D341Med (cell line): ENCODE results near the gene POLR3F.
A peak's percentile ranks its signal among the peaks of the same experiment; 100 is the strongest.
"Not testable (repeated sequence)": the region's sequence is repeated elsewhere in the genome, so short reads cannot be mapped to it uniquely, and the experiment has no call there.

Source experiments
- DNase-seq: peaks from one replicate; pipeline ENCODE4 v3.0.0; 2012; ENCODE audit warnings: low spot score

The POLR3F gene

DNA sequence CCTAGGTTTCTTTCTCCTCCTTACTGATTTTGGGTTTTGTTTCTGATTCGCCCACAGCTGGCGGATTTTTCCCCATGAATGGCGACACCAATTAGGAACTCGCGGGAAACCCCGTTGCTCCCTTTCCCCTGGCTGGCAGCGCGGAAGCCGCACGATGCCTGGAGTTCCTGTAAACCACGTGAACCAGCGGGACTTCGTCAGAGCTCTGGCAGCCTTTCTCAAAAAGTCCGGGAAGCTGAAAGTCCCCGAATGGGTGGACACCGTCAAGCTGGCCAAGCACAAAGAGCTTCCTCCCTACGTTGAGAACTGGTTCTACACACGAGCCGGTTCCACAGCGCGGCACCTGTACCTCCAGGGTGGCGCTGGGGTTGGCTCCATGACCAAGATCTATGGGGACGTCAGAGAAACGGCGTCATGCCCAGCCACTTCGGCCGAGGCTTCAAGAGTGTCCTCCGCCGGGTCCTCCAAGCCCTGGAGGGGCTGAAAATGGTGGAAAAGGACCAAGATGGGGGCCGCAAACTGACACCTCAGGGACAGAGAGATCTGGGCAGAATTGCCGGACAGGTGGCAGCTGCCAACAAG lies 37.4 kb downstream of the POLR3F start:
- DNase-seq: no peak

- no peak for DNase-seq
Measured at GRCh38 chr20:18506744-18507143, 39.6 kb downstream of the POLR3F start.

- DNase-seq: peak; percentile 96
Measured at GRCh38 chr20:18507218-18508191, 40.3 kb downstream of the POLR3F start, which contains the start of gene SEC23B. Gene SEC23B, plus strand, starts transcription at chr20:18507940. Its CDS starts 2,896 bp downstream, at chr20:18510836.

DNA sequence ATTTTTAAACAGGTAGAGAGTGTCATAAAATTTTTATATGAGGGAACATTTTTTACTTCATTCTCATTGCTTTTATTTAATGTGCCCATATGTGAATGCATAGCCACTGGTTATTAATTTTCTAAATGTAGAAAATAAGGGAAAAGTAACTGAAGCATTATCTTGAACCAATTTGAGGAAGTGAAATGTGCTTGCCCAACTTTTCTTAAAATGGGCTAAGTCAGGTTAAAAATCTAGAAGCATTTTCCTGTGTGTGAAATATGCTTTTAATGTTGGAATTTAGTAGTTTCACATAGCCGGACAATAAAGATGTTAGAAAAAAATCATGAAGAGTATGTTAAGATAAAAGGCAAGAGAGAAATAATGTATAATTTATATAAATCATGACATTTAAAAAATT lies 44.4 kb downstream of the POLR3F start:
- no peak for DNase-seq

GRCh38 chr20:18513208-18513607 lies 46.0 kb downstream of the POLR3F start:
- DNase-seq: no peak

DNA sequence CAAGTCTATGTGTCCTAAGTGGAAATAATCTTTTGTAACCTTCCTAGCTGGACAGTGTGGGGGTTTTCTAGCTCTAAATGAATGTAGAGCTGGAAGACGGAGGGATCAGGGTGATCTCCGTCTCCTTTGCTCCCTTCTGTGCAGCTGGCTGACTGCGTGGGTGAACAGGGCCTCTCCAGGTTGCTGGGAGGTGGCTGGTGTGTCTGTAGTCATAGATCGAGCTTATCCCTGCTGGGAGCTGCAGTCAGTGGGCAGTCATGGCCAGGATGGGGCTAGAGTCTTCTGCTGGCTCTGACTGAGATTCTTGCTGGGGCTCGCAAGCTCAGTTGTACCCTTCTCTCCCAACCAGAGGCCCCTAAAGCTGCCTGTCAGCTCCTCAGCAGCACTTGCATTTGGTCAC lies 46.9 kb downstream of the POLR3F start:
- DNase-seq: no peak

DNA sequence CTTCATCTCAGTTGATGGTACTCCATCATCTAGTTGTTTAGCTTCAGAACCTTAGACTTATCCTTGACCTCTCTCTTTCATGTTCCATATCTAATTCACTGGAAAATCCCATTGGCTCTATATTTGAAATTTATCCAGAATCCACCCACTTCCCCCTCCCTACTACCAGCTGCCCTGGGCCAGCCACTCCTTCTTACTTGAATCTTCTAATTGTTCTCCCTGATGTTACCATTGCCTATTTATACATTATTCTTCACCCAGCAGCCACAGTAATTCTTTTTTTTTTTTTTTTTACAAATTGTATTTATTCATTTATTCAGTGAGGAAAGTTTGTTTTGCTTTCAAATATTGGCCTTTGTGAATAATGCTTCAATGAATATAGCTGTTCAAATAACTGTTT lies 48.8 kb downstream of the POLR3F start:
- no peak for DNase-seq

GRCh38 chr20:18522066-18522465 lies 54.9 kb downstream of the POLR3F start:
- not testable (repeated sequence) for DNase-seq

DNA sequence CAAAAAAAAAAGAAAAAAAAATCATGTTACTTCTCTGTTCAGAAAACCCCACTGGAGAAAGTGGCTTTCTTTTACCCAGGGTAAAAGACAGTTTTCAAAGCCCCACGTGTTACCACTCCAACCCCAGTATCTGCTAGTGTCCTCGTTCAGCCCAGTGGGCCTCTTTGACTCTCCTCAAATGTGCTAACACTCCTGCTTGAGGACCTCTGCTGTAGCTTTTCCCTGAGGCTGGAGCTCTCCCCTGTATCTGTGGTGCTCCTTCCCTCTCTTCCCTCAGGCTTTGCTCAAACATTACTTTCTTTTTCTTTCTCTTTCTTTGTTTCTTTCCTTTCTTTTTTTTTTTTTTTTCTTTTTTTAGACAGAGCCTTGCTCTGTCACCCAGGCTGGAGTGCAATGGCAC lies 55.9 kb downstream of the POLR3F start:
- no peak for DNase-seq

DNA sequence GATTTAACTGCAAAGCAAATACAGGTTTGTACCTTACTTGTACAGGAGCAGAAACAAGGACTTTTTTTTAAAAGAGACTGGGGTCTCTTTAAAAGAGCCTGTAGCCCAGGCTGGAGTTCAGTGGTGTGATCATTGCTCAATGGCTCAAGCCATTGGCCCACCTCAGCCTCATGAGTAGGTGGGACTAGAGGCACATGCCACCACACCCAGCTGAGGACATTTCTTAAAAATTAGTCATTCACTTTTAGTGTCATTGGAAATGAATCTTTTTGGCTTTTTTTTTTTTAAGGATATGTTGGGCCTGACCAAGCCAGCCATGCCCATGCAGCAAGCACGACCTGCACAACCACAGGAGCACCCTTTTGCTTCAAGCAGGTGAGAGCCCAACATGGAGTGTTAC lies 57.5 kb downstream of the POLR3F start:
- no peak for DNase-seq

- DNase-seq: not testable (repeated sequence)
Measured at GRCh38 chr20:18526761-18527160, 59.6 kb downstream of the POLR3F start.

GRCh38 chr20:18527339-18527738 lies 60.1 kb downstream of the POLR3F start:
- no peak for DNase-seq

DNA sequence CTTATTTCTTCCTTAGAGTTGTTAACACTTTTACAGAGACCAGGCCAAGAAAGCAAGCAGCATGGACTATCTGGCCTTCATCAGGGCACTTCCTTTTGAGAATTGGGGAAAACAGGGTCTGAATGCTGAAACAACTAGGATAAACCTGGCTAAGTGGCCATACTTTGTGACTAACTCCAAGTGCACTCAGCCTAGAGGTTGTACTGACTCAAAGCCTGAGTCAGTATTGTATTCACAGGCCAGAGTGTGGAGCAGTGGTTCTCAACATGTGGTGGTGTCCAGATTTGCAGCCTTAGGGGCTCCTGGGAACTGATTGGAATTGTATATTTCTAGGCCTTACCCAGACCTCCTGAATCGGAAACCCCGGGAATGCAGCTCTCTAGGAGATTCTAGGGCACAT lies 60.6 kb downstream of the POLR3F start:
- DNase-seq: no peak

DNA sequence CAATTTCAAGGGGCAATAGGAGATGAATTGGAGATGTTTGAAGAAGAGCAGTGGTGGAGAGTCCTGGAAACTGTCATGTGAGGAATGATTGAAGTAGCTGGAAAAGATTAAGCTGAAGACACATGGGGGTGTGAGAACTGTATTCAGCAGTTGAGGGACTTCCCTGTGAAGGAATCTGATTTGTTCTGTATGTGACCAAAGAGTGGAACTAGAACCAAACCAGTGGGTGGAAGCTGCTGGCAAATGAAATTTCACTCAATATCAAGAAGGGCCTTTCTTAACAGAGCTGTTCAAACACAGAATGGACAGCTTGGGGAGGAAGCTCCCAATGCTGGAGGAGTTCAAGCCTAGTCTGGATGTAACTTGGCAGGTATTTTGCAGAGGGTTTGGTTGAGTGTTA lies 61.9 kb downstream of the POLR3F start:
- DNase-seq: no peak

- DNase-seq: no peak
Measured at GRCh38 chr20:18532626-18533025, 65.4 kb downstream of the POLR3F start.

DNA sequence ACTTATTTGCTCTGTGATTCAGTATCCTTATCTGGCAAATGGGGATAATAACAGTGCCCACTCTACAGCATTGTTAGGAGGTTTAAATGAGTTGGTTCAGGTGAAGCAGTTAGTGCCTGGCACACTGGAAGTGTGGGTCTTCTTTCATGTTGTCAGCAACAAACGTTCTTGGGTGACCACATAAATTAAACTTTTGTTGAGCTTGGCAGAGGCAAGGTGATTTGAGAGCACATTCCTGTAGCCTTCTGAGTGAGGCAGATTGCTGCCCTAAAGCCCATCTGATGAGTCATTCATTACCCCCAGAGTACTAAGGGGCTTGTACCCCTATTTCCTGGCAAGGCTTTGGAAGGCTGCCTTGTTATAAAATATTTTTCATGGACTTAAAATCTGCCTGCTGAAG lies 66.3 kb downstream of the POLR3F start:
- no peak for DNase-seq

DNA sequence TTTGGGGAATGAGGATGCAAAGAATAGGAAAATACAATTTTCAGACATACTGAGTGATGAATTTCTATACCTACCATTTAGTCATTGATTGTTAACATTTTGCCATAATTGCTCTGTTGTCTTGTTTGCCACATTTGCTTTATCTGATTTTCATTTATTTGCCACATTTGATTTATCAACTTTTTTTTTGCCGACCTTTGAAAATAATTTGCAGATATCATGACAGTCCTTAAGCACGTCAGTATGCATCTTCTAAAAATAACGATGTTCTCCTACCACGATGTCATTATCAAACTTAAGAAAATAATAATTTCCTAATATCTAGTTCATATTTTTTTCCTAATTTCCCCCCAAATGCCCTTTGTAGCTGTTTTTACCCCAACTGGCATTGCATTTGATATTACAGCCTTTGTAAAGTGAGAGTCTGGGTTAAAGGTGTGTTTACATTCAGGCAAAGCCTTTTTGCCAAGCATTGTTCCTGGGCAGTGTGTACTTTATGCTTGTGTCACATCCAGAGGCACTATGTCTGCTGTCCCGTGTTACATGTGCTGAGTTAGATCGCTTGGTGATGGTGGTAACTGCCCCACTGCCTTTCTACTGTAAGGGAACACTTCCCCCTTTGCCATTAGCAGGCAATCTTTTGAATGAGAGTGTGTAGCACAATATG lies 66.9 kb downstream of the POLR3F start:
- no peak for DNase-seq
